ENCODE measurements around the gene SLC15A3. TPM values are rescaled to one million over a fixed set of nuclear protein-coding genes. Genes with fewer than 3 reads are reported as not detected.
"Not testable (repeated sequence)": the region's sequence is repeated elsewhere in the genome, so short reads cannot be mapped to it uniquely, and the experiment has no call there.

Gene SLC15A3
- total and polyA plus RNA-seq, 2 experiments from 2014 or later: 14.2 to 15.8 TPM

DNA sequence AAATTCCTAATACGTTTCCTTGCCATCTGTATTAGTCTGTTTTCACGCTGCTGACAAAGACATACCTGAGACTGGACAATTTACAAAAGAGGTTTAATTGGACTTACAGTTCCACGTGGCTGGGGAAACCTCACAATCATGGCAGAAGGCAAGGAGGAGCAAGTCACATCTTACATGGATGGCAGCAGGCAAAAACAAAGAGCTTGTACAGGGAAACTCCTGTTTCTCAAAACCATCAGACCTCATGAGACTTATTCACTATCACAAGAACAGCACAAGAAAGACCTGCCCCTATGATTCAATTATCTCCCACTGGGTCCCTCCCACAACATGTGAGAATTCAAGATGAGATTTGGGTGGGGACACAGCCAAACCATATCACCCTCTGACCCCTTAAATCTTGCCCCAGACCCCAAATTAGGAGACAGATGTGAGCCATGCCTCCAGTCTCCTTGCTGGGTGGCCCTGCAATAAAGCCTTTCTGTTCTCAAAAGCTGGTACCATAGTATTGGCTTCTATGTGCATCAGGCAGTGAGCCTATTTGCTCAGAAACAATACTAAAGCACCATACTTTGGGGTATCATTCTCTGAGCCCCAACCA is 42.2 kb downstream of the SLC15A3 start:
- DNase-seq (ENCODE audit: low spot score); H3K9me2 ChIP-seq (ENCODE audit: insufficient read depth); H3K27ac ChIP-seq (ENCODE audit: low read depth); H3K4me3 ChIP-seq; H3K36me3 ChIP-seq (ENCODE audit: insufficient read depth); ATAC-seq; H2AFZ ChIP-seq; H3K4me3 Mint-ChIP-seq; H3K9me3 Mint-ChIP-seq; H3K4me2 ChIP-seq; H4K20me1 ChIP-seq (replicated peaks; ENCODE audit: insufficient read depth); H3K36me3 Mint-ChIP-seq (ENCODE audit: low read depth); H3K27me3 Mint-ChIP-seq (ENCODE audit: insufficient read depth, low read depth, poor library complexity); H3K27me3 ChIP-seq (ENCODE audit: insufficient read depth); H3F3A ChIP-seq (replicated peaks; ENCODE audit: low read depth); H3K27ac Mint-ChIP-seq: not testable (repeated sequence)
- peaks cover 27% of the 10 kb centered on the region for H3K4me1 Mint-ChIP-seq
- H3K79me2 ChIP-seq (replicated peaks; ENCODE audit: insufficient read depth): peaks cover 14% of the 10 kb centered on the region
- H3K4me1 ChIP-seq (ENCODE audit: insufficient read depth): peaks cover 18% of the 10 kb centered on the region

- TF ChIP-seq, protein P1, sequence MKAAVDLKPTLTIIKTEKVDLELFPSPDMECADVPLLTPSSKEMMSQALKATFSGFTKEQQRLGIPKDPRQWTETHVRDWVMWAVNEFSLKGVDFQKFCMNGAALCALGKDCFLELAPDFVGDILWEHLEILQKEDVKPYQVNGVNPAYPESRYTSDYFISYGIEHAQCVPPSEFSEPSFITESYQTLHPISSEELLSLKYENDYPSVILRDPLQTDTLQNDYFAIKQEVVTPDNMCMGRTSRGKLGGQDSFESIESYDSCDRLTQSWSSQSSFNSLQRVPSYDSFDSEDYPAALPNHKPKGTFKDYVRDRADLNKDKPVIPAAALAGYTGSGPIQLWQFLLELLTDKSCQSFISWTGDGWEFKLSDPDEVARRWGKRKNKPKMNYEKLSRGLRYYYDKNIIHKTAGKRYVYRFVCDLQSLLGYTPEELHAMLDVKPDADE (IDR thresholded peaks at IDR 0.05): no peak
- TF ChIP-seq JUNB (IDR thresholded peaks at IDR 0.05; ENCODE audit: unreplicated experiment) (no peak), CREB1 (CRISPR knock-in tag; IDR thresholded peaks at IDR 0.05; ENCODE audit: low read depth) (no peak), ZNF114 (CRISPR knock-in tag; IDR thresholded peaks at IDR 0.05) (no peak), POLR2AphosphoS5 (IDR thresholded peaks at IDR 0.05; ENCODE audit: low read depth) (no peak)
- TF ChIP-seq, protein P2, sequence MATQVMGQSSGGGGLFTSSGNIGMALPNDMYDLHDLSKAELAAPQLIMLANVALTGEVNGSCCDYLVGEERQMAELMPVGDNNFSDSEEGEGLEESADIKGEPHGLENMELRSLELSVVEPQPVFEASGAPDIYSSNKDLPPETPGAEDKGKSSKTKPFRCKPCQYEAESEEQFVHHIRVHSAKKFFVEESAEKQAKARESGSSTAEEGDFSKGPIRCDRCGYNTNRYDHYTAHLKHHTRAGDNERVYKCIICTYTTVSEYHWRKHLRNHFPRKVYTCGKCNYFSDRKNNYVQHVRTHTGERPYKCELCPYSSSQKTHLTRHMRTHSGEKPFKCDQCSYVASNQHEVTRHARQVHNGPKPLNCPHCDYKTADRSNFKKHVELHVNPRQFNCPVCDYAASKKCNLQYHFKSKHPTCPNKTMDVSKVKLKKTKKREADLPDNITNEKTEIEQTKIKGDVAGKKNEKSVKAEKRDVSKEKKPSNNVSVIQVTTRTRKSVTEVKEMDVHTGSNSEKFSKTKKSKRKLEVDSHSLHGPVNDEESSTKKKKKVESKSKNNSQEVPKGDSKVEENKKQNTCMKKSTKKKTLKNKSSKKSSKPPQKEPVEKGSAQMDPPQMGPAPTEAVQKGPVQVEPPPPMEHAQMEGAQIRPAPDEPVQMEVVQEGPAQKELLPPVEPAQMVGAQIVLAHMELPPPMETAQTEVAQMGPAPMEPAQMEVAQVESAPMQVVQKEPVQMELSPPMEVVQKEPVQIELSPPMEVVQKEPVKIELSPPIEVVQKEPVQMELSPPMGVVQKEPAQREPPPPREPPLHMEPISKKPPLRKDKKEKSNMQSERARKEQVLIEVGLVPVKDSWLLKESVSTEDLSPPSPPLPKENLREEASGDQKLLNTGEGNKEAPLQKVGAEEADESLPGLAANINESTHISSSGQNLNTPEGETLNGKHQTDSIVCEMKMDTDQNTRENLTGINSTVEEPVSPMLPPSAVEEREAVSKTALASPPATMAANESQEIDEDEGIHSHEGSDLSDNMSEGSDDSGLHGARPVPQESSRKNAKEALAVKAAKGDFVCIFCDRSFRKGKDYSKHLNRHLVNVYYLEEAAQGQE (IDR thresholded peaks at IDR 0.05; ENCODE audit: unreplicated experiment): no peak
- TF ChIP-seq, protein P3, sequence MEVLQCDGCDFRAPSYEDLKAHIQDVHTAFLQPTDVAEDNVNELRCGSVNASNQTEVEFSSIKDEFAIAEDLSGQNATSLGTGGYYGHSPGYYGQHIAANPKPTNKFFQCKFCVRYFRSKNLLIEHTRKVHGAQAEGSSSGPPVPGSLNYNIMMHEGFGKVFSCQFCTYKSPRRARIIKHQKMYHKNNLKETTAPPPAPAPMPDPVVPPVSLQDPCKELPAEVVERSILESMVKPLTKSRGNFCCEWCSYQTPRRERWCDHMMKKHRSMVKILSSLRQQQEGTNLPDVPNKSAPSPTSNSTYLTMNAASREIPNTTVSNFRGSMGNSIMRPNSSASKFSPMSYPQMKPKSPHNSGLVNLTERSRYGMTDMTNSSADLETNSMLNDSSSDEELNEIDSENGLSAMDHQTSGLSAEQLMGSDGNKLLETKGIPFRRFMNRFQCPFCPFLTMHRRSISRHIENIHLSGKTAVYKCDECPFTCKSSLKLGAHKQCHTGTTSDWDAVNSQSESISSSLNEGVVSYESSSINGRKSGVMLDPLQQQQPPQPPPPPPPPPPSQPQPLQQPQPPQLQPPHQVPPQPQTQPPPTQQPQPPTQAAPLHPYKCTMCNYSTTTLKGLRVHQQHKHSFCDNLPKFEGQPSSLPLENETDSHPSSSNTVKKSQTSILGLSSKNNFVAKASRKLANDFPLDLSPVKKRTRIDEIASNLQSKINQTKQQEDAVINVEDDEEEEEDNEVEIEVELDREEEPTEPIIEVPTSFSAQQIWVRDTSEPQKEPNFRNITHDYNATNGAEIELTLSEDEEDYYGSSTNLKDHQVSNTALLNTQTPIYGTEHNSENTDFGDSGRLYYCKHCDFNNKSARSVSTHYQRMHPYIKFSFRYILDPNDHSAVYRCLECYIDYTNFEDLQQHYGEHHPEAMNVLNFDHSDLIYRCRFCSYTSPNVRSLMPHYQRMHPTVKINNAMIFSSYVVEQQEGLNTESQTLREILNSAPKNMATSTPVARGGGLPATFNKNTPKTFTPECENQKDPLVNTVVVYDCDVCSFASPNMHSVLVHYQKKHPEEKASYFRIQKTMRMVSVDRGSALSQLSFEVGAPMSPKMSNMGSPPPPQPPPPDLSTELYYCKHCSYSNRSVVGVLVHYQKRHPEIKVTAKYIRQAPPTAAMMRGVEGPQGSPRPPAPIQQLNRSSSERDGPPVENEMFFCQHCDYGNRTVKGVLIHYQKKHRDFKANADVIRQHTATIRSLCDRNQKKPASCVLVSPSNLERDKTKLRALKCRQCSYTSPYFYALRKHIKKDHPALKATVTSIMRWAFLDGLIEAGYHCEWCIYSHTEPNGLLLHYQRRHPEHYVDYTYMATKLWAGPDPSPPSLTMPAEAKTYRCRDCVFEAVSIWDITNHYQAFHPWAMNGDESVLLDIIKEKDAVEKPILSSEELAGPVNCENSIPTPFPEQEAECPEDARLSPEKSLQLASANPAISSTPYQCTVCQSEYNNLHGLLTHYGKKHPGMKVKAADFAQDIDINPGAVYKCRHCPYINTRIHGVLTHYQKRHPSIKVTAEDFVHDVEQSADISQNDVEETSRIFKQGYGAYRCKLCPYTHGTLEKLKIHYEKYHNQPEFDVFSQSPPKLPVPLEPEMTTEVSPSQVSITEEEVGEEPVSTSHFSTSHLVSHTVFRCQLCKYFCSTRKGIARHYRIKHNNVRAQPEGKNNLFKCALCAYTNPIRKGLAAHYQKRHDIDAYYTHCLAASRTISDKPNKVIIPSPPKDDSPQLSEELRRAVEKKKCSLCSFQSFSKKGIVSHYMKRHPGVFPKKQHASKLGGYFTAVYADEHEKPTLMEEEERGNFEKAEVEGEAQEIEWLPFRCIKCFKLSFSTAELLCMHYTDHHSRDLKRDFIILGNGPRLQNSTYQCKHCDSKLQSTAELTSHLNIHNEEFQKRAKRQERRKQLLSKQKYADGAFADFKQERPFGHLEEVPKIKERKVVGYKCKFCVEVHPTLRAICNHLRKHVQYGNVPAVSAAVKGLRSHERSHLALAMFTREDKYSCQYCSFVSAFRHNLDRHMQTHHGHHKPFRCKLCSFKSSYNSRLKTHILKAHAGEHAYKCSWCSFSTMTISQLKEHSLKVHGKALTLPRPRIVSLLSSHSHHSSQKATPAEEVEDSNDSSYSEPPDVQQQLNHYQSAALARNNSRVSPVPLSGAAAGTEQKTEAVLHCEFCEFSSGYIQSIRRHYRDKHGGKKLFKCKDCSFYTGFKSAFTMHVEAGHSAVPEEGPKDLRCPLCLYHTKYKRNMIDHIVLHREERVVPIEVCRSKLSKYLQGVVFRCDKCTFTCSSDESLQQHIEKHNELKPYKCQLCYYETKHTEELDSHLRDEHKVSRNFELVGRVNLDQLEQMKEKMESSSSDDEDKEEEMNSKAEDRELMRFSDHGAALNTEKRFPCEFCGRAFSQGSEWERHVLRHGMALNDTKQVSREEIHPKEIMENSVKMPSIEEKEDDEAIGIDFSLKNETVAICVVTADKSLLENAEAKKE (CRISPR knock-in tag; IDR thresholded peaks at IDR 0.05): no peak
- H3K36me3 ChIP-seq (ENCODE audit: insufficient read depth): no peaks in the 10 kb centered on the region
- H4K20me1 ChIP-seq (replicated peaks; ENCODE audit: insufficient read depth): peaks cover 15% of the 10 kb centered on the region
- ATAC-seq (no peak), DNase-seq (ENCODE audit: low spot score) (no peak)
- H3K27me3 ChIP-seq (ENCODE audit: insufficient read depth): no peaks in the 10 kb centered on the region
- H3K9me2 ChIP-seq (ENCODE audit: insufficient read depth): no peaks in the 10 kb centered on the region
- Mint-ChIP-seq H3K4me3 (no peak overlapping the region), H3K36me3 (ENCODE audit: low read depth) (no peaks in the 10 kb centered on the region; the same call in 2 of the 3 replicates), H3K9me3 (no peaks in the 10 kb centered on the region), H3K27ac (no peak overlapping the region), H3K27me3 (ENCODE audit: insufficient read depth, low read depth, poor library complexity) (no peaks in the 10 kb centered on the region), H3K4me1 (peaks cover 33% of the 10 kb centered on the region)
- peaks cover 5% of the 10 kb centered on the region; the same call in 1 of the 2 replicates for H3F3A ChIP-seq (replicated peaks; ENCODE audit: low read depth)
- no peak overlapping the region for H2AFZ ChIP-seq
- H3K79me2 ChIP-seq (replicated peaks; ENCODE audit: insufficient read depth): peaks cover 23% of the 10 kb centered on the region
- peaks cover 19% of the 10 kb centered on the region for H3K4me1 ChIP-seq (ENCODE audit: insufficient read depth)
- no peak overlapping the region for H3K4me3 ChIP-seq
- H3K4me2 ChIP-seq: no peak overlapping the region
- H3K27ac ChIP-seq (ENCODE audit: low read depth): no peak overlapping the region
These were observed 43.2 kb downstream of the SLC15A3 start for GRCh38 chr11:60908803-60909202.
